OCI-LY7 (cell line): ENCODE data around the gene GLDN.

ENCODE experiments used
- EZH2phosphoT487 ChIP-seq: fragments of 200-600 bp; sonication (generic); IDR thresholded peaks from 2 replicates; pipeline ENCODE4 v1.6.1; 2018; ENCODE audit warnings: low read depth, borderline replicate concordance, mild to moderate bottlenecking, mixed run types, antibody characterized with exemption, low read length, moderate library complexity, mixed read lengths
- TF ChIP-seq, protein P1 (sequence below): fragments of 200-600 bp; sonication (generic); conservative IDR thresholded peaks from 2 replicates; pipeline ENCODE4 v1.5.1; 2014; ENCODE audit warnings: mild to moderate bottlenecking, antibody characterized with exemption, low read length, moderate library complexity, mixed read lengths

- TF ChIP-seq, protein P1, sequence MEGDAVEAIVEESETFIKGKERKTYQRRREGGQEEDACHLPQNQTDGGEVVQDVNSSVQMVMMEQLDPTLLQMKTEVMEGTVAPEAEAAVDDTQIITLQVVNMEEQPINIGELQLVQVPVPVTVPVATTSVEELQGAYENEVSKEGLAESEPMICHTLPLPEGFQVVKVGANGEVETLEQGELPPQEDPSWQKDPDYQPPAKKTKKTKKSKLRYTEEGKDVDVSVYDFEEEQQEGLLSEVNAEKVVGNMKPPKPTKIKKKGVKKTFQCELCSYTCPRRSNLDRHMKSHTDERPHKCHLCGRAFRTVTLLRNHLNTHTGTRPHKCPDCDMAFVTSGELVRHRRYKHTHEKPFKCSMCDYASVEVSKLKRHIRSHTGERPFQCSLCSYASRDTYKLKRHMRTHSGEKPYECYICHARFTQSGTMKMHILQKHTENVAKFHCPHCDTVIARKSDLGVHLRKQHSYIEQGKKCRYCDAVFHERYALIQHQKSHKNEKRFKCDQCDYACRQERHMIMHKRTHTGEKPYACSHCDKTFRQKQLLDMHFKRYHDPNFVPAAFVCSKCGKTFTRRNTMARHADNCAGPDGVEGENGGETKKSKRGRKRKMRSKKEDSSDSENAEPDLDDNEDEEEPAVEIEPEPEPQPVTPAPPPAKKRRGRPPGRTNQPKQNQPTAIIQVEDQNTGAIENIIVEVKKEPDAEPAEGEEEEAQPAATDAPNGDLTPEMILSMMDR = no peak
- no peak for TF ChIP-seq EZH2phosphoT487
Observed at GRCh38 chr15:51401051-51401780, 59.8 kb downstream of the GLDN start.
